ENCODE results near the gene PHPT1. TPM values are rescaled to one million over a fixed set of nuclear protein-coding genes. Genes with fewer than 3 reads are reported as not detected.

PHPT1 gene
- total and polyA plus RNA-seq, 2 of the 13 experiments (the other 11 are each of a cell fraction or from before 2014, with no cell fraction given): 189 to 192 TPM

DNA sequence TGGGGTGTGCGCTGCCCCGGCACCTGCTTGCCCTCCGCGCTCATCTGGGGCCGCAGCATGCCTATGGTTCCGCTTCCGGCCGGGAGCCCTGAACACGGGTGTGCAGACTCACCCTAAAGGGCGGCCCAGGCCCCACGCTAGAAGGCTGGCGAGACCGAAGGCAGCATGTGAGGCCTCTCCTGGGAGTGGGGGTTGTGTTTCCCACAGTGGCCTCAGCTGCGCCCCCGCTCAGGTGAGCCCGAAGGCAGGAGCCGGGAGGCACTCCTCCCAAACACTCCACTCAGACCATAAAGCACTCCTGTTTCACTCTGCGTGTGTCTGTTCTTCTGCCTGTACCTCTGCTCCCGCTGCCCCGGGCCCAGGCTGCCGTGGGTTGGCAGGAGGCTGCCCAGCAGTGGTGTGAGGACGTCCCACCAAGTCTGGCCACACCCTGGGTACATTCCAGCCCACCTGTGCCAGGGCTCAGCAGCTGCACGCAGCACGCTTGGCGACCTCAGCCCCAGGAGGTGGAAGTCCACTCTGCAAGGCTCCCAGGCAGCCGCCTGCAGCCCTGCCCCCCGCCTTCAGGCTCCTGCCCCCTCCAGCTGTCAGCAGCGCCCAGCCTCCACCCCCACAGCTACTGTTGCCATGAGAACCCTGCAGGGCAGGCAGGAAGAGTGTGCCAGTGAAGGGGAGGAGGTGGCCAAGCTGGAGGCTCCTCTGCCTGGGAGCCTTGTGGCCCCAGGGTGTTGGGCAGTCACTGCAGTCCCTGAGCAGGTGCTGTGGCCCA lies 8.1 kb upstream of the PHPT1 start (continued):
- TF ChIP-seq SNAPC4 (CRISPR knock-in tag; IDR thresholded peaks at IDR 0.05) (no peak), ZNF570 (CRISPR knock-in tag; IDR thresholded peaks at IDR 0.05; ENCODE audit: borderline replicate concordance) (no peak), ZNF251 (CRISPR knock-in tag; IDR thresholded peaks at IDR 0.05) (0 out of 2 replicates have a peak, but pooled peaks have one; percentile 70), PCBP2 (optimal IDR thresholded peaks at IDR 0.05; ENCODE audit: low read depth, low read length, poor library complexity, severe bottlenecking) (no peak), IKZF4 (CRISPR knock-in tag; IDR thresholded peaks at IDR 0.05; ENCODE audit: borderline replicate concordance, low read depth, not compliant biosample characterization) (no peak), NRL (CRISPR knock-in tag; IDR thresholded peaks at IDR 0.05; ENCODE audit: borderline replicate concordance) (peak; percentile 9; the same call in 1 of the 2 replicates), ZNF563 (CRISPR knock-in tag; IDR thresholded peaks at IDR 0.05) (no peak), CBX2 (IDR thresholded peaks at IDR 0.05; ENCODE audit: low read depth, low read length) (no peak), CBX2 (CRISPR knock-in tag; IDR thresholded peaks at IDR 0.05; ENCODE audit: low read depth) (no peak), ZBTB43 (CRISPR knock-in tag; conservative IDR thresholded peaks at IDR 0.05) (no peak), HINFP (CRISPR knock-in tag; IDR thresholded peaks at IDR 0.05; ENCODE audit: low read depth) (0 out of 2 replicates have a peak, but pooled peaks have one; percentile 30), ZNF589 (CRISPR knock-in tag; conservative IDR thresholded peaks at IDR 0.05) (0 out of 2 replicates have a peak, but pooled peaks have one; percentile 53)
- TF ChIP-seq, protein P1, sequence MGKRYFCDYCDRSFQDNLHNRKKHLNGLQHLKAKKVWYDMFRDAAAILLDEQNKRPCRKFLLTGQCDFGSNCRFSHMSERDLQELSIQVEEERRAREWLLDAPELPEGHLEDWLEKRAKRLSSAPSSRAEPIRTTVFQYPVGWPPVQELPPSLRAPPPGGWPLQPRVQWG (CRISPR knock-in tag; IDR thresholded peaks at IDR 0.05; ENCODE audit: borderline replicate concordance, low read depth): no peak
- TF ChIP-seq, protein P2, sequence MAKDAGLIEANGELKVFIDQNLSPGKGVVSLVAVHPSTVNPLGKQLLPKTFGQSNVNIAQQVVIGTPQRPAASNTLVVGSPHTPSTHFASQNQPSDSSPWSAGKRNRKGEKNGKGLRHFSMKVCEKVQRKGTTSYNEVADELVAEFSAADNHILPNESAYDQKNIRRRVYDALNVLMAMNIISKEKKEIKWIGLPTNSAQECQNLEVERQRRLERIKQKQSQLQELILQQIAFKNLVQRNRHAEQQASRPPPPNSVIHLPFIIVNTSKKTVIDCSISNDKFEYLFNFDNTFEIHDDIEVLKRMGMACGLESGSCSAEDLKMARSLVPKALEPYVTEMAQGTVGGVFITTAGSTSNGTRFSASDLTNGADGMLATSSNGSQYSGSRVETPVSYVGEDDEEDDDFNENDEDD (CRISPR knock-in tag; IDR thresholded peaks at IDR 0.05; ENCODE audit: borderline replicate concordance): no peak
- TF ChIP-seq, protein P3, sequence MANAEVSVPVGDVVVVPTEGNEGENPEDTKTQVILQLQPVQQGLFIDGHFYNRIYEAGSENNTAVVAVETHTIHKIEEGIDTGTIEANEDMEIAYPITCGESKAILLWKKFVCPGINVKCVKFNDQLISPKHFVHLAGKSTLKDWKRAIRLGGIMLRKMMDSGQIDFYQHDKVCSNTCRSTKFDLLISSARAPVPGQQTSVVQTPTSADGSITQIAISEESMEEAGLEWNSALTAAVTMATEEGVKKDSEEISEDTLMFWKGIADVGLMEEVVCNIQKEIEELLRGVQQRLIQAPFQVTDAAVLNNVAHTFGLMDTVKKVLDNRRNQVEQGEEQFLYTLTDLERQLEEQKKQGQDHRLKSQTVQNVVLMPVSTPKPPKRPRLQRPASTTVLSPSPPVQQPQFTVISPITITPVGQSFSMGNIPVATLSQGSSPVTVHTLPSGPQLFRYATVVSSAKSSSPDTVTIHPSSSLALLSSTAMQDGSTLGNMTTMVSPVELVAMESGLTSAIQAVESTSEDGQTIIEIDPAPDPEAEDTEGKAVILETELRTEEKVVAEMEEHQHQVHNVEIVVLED (CRISPR knock-in tag; IDR thresholded peaks at IDR 0.05; ENCODE audit: borderline replicate concordance): no peak; the same call in 1 of the 2 replicates

Measured in HepG2 (cell line).